Peyer's patch (tissue), 4 donors: ENCODE results near the gene C1orf105.

Experiments
- CTCF ChIP-seq, 6 experiments: fragments of 450-650 bp in 4 of 6; fragments of 200-600 bp in 2 of 6; sonication (generic) in 1 of 6; IDR thresholded peaks; one replicate each; pipeline ENCODE4 v1.5.1; 2017 to 2019; ENCODE audit warnings: antibody characterized with exemption in 6 of 6, mild to moderate bottlenecking in 3 of 6, moderate library complexity in 1 of 6
- POLR2A ChIP-seq, 2 donors: fragments of 450-650 bp; IDR thresholded peaks; one replicate each; pipeline ENCODE4 v1.5.1; 2017; ENCODE audit warnings: antibody characterized with exemption in 2 of 2, mild to moderate bottlenecking in 2 of 2, moderate library complexity in 2 of 2

GRCh38 chr1:172380441-172381244, 39.8 kb upstream of the C1orf105 start:
- TF ChIP-seq CTCF (IDR thresholded peaks at IDR 0.05), result no peak
- TF ChIP-seq POLR2A (IDR thresholded peaks at IDR 0.05), result no peak
